MM.1S (cell line): ENCODE measurements around the gene FANCC.

ENCODE experiments used
- EZH2phosphoT487 ChIP-seq: fragments of 300-600 bp; sonication (generic); IDR thresholded peaks from 2 replicates; pipeline ENCODE4 v1.6.1; 2018; ENCODE audit warnings: antibody characterized with exemption, low read length
- TF ChIP-seq, protein P1 (sequence below): fragments of 300-600 bp; sonication (generic); IDR thresholded peaks from 2 replicates; pipeline ENCODE4 v1.5.1; 2016; ENCODE audit warnings: antibody characterized with exemption, low read length, mixed read lengths

GRCh38 chr9:95273369-95274022, 44.0 kb downstream of the FANCC start:
- TF ChIP-seq, protein P1, sequence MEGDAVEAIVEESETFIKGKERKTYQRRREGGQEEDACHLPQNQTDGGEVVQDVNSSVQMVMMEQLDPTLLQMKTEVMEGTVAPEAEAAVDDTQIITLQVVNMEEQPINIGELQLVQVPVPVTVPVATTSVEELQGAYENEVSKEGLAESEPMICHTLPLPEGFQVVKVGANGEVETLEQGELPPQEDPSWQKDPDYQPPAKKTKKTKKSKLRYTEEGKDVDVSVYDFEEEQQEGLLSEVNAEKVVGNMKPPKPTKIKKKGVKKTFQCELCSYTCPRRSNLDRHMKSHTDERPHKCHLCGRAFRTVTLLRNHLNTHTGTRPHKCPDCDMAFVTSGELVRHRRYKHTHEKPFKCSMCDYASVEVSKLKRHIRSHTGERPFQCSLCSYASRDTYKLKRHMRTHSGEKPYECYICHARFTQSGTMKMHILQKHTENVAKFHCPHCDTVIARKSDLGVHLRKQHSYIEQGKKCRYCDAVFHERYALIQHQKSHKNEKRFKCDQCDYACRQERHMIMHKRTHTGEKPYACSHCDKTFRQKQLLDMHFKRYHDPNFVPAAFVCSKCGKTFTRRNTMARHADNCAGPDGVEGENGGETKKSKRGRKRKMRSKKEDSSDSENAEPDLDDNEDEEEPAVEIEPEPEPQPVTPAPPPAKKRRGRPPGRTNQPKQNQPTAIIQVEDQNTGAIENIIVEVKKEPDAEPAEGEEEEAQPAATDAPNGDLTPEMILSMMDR = no peak
- no peak for TF ChIP-seq EZH2phosphoT487
